H9 (cell line): ENCODE data around the gene NRXN3. TPM values are rescaled to one million over a fixed set of nuclear protein-coding genes. Genes with fewer than 3 reads are reported as not detected.

Source experiments
- DNase-seq: peaks from one replicate; pipeline ENCODE4 v3.0.0-alpha.2; 2017
- H2AFZ ChIP-seq: one replicate; pipeline ENCODE4 v1.6.1; 2013; ENCODE audit warnings: mild to moderate bottlenecking, low read length, control low read depth, moderate library complexity
- H2AK5ac ChIP-seq: 2 replicates; pipeline ENCODE4 v1.6.1; 2013; ENCODE audit warnings: low read length, control low read depth, mixed read lengths; ENCODE audit not compliant: insufficient read length
- H2BK120ac ChIP-seq: one replicate; pipeline ENCODE4 v1.6.1; 2013; ENCODE audit warnings: low read depth, mild to moderate bottlenecking, low read length, control low read depth, inconsistent platforms; ENCODE audit not compliant: poor library complexity, severe bottlenecking
- H2BK12ac ChIP-seq: 2 replicates; pipeline ENCODE4 v1.6.1; 2013; ENCODE audit warnings: low read length, control low read depth, mixed read lengths, low read depth; ENCODE audit not compliant: insufficient read length
- H2BK15ac ChIP-seq: 2 replicates; pipeline ENCODE4 v1.6.1; 2013; ENCODE audit warnings: low read depth, low read length, control low read depth
- H2BK20ac ChIP-seq: one replicate; pipeline ENCODE4 v1.6.1; 2013; ENCODE audit warnings: low read depth, mild to moderate bottlenecking, low read length, control low read depth, inconsistent platforms; ENCODE audit not compliant: poor library complexity, severe bottlenecking
- H2BK5ac ChIP-seq: 2 replicates; pipeline ENCODE4 v1.6.1; 2013; ENCODE audit warnings: low read length, control low read depth, mixed read lengths; ENCODE audit not compliant: insufficient read length
- H3K14ac ChIP-seq: 2 replicates; pipeline ENCODE4 v1.6.1; 2013; ENCODE audit warnings: low read length, control low read depth; ENCODE audit not compliant: insufficient read depth
- H3K18ac ChIP-seq: 2 replicates; pipeline ENCODE4 v1.6.1; 2013; ENCODE audit warnings: low read depth, mild to moderate bottlenecking, mixed read lengths, low read length, control low read depth; ENCODE audit not compliant: insufficient read length
- H3K23ac ChIP-seq: 2 replicates; pipeline ENCODE4 v1.6.1; 2013; ENCODE audit warnings: low read length, control low read depth, mixed read lengths, low read depth; ENCODE audit not compliant: insufficient read length
- H3K23me2 ChIP-seq: 2 replicates; pipeline ENCODE4 v1.6.1; 2013; ENCODE audit warnings: low read depth, mild to moderate bottlenecking, mixed read lengths, low read length, control low read depth; ENCODE audit not compliant: insufficient read length, poor library complexity, severe bottlenecking
- H3K27ac ChIP-seq: 2 replicates; pipeline ENCODE4 v1.5.1; 2013; ENCODE audit warnings: low read length, control low read depth, mixed read lengths, low read depth; ENCODE audit not compliant: insufficient read length
- H3K27me3 ChIP-seq: 2 replicates; pipeline ENCODE4 v1.6.1; 2013; ENCODE audit warnings: low read length, control low read depth, inconsistent platforms; ENCODE audit not compliant: insufficient read depth
- H3K4ac ChIP-seq: 2 replicates; pipeline ENCODE4 v1.6.1; 2013; ENCODE audit warnings: low read depth, mild to moderate bottlenecking, control low read depth, inconsistent platforms, low read length, moderate library complexity
- H3K4me1 ChIP-seq: 2 replicates; pipeline ENCODE4 v1.6.1; 2013; ENCODE audit warnings: low read length, control low read depth, inconsistent platforms; ENCODE audit not compliant: insufficient read depth
- H3K4me2 ChIP-seq: 2 replicates; pipeline ENCODE4 v1.6.1; 2013; ENCODE audit warnings: low read length, control low read depth, mixed read lengths; ENCODE audit not compliant: insufficient read length, insufficient read depth
- H3K56ac ChIP-seq: 2 replicates; pipeline ENCODE4 v1.6.1; 2013; ENCODE audit warnings: low read depth, mild to moderate bottlenecking, mixed read lengths, low read length, control low read depth; ENCODE audit not compliant: insufficient read length
- H3K79me1 ChIP-seq: 2 replicates; pipeline ENCODE4 v1.6.1; 2013; ENCODE audit warnings: low read depth, mild to moderate bottlenecking, moderate library complexity, low read length, control low read depth, inconsistent platforms; ENCODE audit not compliant: insufficient read depth, poor library complexity, severe bottlenecking
- H3K79me2 ChIP-seq: 2 replicates; pipeline ENCODE4 v1.6.1; 2013; ENCODE audit warnings: low read length, control low read depth, inconsistent platforms; ENCODE audit not compliant: insufficient read depth
- H3K9ac ChIP-seq: 2 replicates; pipeline ENCODE4 v1.6.1; 2013; ENCODE audit warnings: low read length, control low read depth, mixed read lengths; ENCODE audit not compliant: insufficient read length; ENCODE audit errors: extremely low read depth
- H3K9me3 ChIP-seq: one replicate; pipeline ENCODE4 v1.6.1; 2013; ENCODE audit warnings: low read depth, low read length, inconsistent platforms; ENCODE audit not compliant: control insufficient read depth
- H3T11ph ChIP-seq: one replicate; pipeline ENCODE4 v1.6.1; 2013; ENCODE audit warnings: mild to moderate bottlenecking, low read length, control low read depth, inconsistent platforms
- H4K20me1 ChIP-seq: one replicate; pipeline ENCODE4 v1.6.1; 2013; ENCODE audit not compliant: control insufficient read depth, insufficient read length, insufficient read depth
- H4K5ac ChIP-seq: 2 replicates; pipeline ENCODE4 v1.6.1; 2013; ENCODE audit warnings: low read depth, mild to moderate bottlenecking, mixed read lengths, low read length, control low read depth; ENCODE audit not compliant: insufficient read length
- H4K8ac ChIP-seq: replicated peaks from 2 replicates; pipeline ENCODE4 v1.6.1; 2013; ENCODE audit warnings: low read length, control low read depth, mixed read lengths, low read depth; ENCODE audit not compliant: insufficient read length
- H4K91ac ChIP-seq: 2 replicates; pipeline ENCODE4 v1.6.1; 2013; ENCODE audit warnings: low read depth, mild to moderate bottlenecking, moderate library complexity, mixed read lengths, low read length, control low read depth; ENCODE audit not compliant: insufficient read length
- H3K27ac Mint-ChIP-seq, 3 experiments: 2 replicates in 2 of 3; 3 replicates in 1 of 3; pipeline ENCODE4 v1.8.0; 2020 to 2021; ENCODE audit warnings: mixed read lengths in 3 of 3, mild to moderate bottlenecking in 1 of 3, moderate library complexity in 1 of 3
- H3K27me3 Mint-ChIP-seq: 2 replicates; pipeline ENCODE4 v1.8.0; 2021; ENCODE audit warnings: low read depth, mild to moderate bottlenecking, moderate library complexity, mixed read lengths
- H3K36me3 Mint-ChIP-seq, 3 experiments: 2 replicates in 2 of 3; 3 replicates in 1 of 3; pipeline ENCODE4 v1.8.0; 2020 to 2021; ENCODE audit warnings: low read depth in 3 of 3, mixed read lengths in 3 of 3; ENCODE audit not compliant: insufficient read depth in 1 of 3
- H3K4me1 Mint-ChIP-seq, 2 experiments: 2 replicates each; pipeline ENCODE4 v1.8.0; 2020; ENCODE audit warnings: mixed read lengths in 2 of 2
- H3K4me3 Mint-ChIP-seq, 2 experiments: 2 replicates in 1 of 2; 3 replicates in 1 of 2; pipeline ENCODE4 v1.8.0; 2020 to 2021; ENCODE audit warnings: mild to moderate bottlenecking in 2 of 2, mixed read lengths in 2 of 2, moderate library complexity in 1 of 2
- H3K9me3 Mint-ChIP-seq, 2 experiments: 2 replicates in 1 of 2; 3 replicates in 1 of 2; pipeline ENCODE4 v1.8.0; 2020; ENCODE audit warnings: mild to moderate bottlenecking in 2 of 2, mixed read lengths in 2 of 2, moderate library complexity in 1 of 2
- WGBS: extraction: QIAGEN DNeasy Blood & Tissue Kit; methylation state at CpG from one replicate; pipeline ENCODE4 v1.1.7; 2013; ENCODE audit warnings: missing lambda C conversion rate, low lambda C conversion rate, mixed read lengths; ENCODE audit not compliant: insufficient read length; ENCODE audit errors: extremely low coverage; 5-methylcytosine and 5-hydroxymethylcytosine counted together
- total RNA-seq: library from RNA; stranded (reverse); gene quantifications from 2 replicates; pipeline ENCODE4 v1.2.1, GENCODE V29; 2021
- TF ChIP-seq, protein P1 (sequence below): fragments of 200-600 bp; sonication (generic); conservative IDR thresholded peaks from 3 replicates; pipeline ENCODE4 v1.8.0; 2021; ENCODE audit warnings: antibody characterized with exemption, mild to moderate bottlenecking

NRXN3 gene
- total RNA-seq, 1 experiment from 2014 or later = 1.8 TPM

DNA sequence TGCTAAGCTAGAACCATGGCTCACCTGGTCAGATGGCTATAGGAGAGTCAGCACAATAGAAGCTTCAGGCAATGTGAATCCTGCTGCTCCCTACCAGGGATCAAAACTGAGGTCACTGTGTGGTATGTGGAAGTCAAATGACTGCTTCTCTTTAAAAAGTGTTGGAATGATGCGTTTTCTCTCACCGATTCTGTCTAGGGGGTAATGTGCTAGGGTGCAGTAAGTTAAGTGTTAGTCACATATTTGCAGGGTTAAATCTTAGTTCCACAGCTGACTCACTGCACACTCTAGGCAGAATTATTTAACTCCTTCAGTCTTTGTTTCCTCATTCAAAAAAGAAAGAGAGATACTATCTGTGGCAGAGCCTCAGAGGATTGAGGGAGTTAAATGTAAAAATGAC, 1344.5 kb downstream of the NRXN3 start:
- Histone ChIP-seq H3K4me2 (no peak overlapping the region), H4K91ac (no peak overlapping the region), H3K23ac (no peak overlapping the region), H2BK12ac (no peak overlapping the region), H3K9me3 (no peaks in the 10 kb centered on the region), H2AFZ (no peak overlapping the region), H2BK120ac (no peak overlapping the region), H3K27ac (no peak overlapping the region), H4K8ac (no peak overlapping the region), H2BK15ac (no peak overlapping the region), H2BK5ac (no peak overlapping the region), H2AK5ac (no peak overlapping the region), H3K18ac (no peak overlapping the region), H3K23me2 (no peaks in the 10 kb centered on the region), H4K5ac (no peak overlapping the region), H3K4me1 (no peaks in the 10 kb centered on the region; the same call in 1 of the 2 replicates), H3K79me1 (no peaks in the 10 kb centered on the region), H4K20me1 (no peaks in the 10 kb centered on the region), H3K56ac (no peak overlapping the region), H3K79me2 (no peaks in the 10 kb centered on the region), H3K27me3 (no peaks in the 10 kb centered on the region), H3T11ph (no peak overlapping the region), H2BK20ac (no peak overlapping the region), H3K14ac (no peak overlapping the region), H3K9ac (no peak overlapping the region), H3K4ac (no peak overlapping the region)
- no peak overlapping the region for H3K4me3 Mint-ChIP-seq
- WGBS = no CpG with 5 or more reads among the region's 2 CpGs
- peak overlapping the region in 1 of 3 experiments; percentile 71; a peak in 1 of 7 replicates for H3K27ac Mint-ChIP-seq
- peaks cover 17 to 24% of the 10 kb centered on the region in 2 experiments for H3K4me1 Mint-ChIP-seq
- H3K36me3 Mint-ChIP-seq = no peaks in the 10 kb centered on the region
- no peak for DNase-seq
- TF ChIP-seq, protein P1, sequence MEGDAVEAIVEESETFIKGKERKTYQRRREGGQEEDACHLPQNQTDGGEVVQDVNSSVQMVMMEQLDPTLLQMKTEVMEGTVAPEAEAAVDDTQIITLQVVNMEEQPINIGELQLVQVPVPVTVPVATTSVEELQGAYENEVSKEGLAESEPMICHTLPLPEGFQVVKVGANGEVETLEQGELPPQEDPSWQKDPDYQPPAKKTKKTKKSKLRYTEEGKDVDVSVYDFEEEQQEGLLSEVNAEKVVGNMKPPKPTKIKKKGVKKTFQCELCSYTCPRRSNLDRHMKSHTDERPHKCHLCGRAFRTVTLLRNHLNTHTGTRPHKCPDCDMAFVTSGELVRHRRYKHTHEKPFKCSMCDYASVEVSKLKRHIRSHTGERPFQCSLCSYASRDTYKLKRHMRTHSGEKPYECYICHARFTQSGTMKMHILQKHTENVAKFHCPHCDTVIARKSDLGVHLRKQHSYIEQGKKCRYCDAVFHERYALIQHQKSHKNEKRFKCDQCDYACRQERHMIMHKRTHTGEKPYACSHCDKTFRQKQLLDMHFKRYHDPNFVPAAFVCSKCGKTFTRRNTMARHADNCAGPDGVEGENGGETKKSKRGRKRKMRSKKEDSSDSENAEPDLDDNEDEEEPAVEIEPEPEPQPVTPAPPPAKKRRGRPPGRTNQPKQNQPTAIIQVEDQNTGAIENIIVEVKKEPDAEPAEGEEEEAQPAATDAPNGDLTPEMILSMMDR = no peak
- no peaks in the 10 kb centered on the region for H3K9me3 Mint-ChIP-seq
- H3K27me3 Mint-ChIP-seq = no peaks in the 10 kb centered on the region
